Measurements from ENCODE around the gene RAD18. TPM values are rescaled to one million over a fixed set of nuclear protein-coding genes. Genes with fewer than 3 reads are reported as not detected.
A peak's percentile ranks its signal among the peaks of the same experiment; 100 is the strongest.

The RAD18 gene
- total RNA-seq, 1 experiment from 2014 or later = 13.8 TPM

DNA sequence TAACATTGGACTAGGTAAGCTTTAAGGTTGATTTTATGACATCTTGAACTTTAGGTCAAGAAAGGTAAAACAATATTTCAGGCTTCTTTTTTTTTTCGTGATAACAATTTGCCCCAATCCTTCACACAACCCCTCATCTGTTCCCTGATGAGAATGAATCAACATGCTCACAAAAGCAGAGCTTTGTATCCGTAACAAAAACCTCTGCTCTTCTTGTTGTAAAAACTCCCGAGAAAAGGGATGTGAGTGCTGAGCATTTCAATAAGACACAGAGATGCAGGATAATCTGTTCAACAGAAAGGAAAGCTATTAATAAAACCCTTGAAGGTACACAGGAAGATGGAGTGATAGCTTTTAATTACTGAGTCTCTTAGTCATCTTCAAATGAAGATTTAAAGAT lies 94.3 kb downstream of the RAD18 start:
- Histone ChIP-seq H3K9me3 (ENCODE audit: control insufficient read depth, insufficient read depth, low read depth, low read length) (no peaks in the 10 kb centered on the region), H3K4me1 (ENCODE audit: control insufficient read depth, insufficient read depth, low read length) (0 out of 2 replicates have a peak, but pooled peaks cover 4% of the 10 kb centered on the region), H3K27me3 (ENCODE audit: control insufficient read depth, insufficient read depth, low read length) (no peaks in the 10 kb centered on the region), H3K36me3 (ENCODE audit: control insufficient read depth, insufficient read depth, low read length) (no peaks in the 10 kb centered on the region), H3K4me3 (ENCODE audit: low read depth in 2 of 2, low read length in 2 of 2) (no peak overlapping the region), H3K27ac (ENCODE audit: low read length) (peak overlapping the region; percentile 48)
- ChIA-PET CTCF (no interaction called here), POLR2A (no interaction called here)
- no peak for TF ChIP-seq POLR2AphosphoS5 (IDR thresholded peaks at IDR 0.05; ENCODE audit: low read depth, low read length)
- TF ChIP-seq TCF7L2 (IDR thresholded peaks at IDR 0.05; ENCODE audit: low read depth, low read length) = no peak
- TF ChIP-seq, protein P1, sequence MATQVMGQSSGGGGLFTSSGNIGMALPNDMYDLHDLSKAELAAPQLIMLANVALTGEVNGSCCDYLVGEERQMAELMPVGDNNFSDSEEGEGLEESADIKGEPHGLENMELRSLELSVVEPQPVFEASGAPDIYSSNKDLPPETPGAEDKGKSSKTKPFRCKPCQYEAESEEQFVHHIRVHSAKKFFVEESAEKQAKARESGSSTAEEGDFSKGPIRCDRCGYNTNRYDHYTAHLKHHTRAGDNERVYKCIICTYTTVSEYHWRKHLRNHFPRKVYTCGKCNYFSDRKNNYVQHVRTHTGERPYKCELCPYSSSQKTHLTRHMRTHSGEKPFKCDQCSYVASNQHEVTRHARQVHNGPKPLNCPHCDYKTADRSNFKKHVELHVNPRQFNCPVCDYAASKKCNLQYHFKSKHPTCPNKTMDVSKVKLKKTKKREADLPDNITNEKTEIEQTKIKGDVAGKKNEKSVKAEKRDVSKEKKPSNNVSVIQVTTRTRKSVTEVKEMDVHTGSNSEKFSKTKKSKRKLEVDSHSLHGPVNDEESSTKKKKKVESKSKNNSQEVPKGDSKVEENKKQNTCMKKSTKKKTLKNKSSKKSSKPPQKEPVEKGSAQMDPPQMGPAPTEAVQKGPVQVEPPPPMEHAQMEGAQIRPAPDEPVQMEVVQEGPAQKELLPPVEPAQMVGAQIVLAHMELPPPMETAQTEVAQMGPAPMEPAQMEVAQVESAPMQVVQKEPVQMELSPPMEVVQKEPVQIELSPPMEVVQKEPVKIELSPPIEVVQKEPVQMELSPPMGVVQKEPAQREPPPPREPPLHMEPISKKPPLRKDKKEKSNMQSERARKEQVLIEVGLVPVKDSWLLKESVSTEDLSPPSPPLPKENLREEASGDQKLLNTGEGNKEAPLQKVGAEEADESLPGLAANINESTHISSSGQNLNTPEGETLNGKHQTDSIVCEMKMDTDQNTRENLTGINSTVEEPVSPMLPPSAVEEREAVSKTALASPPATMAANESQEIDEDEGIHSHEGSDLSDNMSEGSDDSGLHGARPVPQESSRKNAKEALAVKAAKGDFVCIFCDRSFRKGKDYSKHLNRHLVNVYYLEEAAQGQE (IDR thresholded peaks at IDR 0.05; ENCODE audit: insufficient read depth in 1 of 2, low read depth in 2 of 2, low read length in 1 of 2) = no peak
- no peak for TF ChIP-seq CTCF (IDR thresholded peaks at IDR 0.05)
- TF ChIP-seq SIN3A (IDR thresholded peaks at IDR 0.05; ENCODE audit: borderline replicate concordance, insufficient read depth, low read depth, low read length) = no peak
- no peak for ATAC-seq
- DNase-seq (ENCODE audit: low read depth, low spot score) = no peak
- BruUV-seq (replicated peaks) = TSS peak; percentile 66
- in situ Hi-C loops (cut with HindIII; ENCODE audit: low pct_unique_long_range_greater_than_20kb, low sequenced_read_pairs) = no loop called here
- intact Hi-C loops (cut with micrococcal nuclease; ENCODE audit: unreplicated experiment) = no loop called here

GRCh38 chr3:8867646-8868045 lies 95.6 kb downstream of the RAD18 start:
- DNase-seq (ENCODE audit: low read depth, low spot score) (no peak), ATAC-seq (no peak)
- TF ChIP-seq, protein P1 (IDR thresholded peaks at IDR 0.05; ENCODE audit: insufficient read depth in 1 of 2, low read depth in 2 of 2, low read length in 1 of 2) = no peak
- TF ChIP-seq POLR2AphosphoS5 (IDR thresholded peaks at IDR 0.05; ENCODE audit: low read depth, low read length) (no peak), CTCF (IDR thresholded peaks at IDR 0.05) (no peak), TCF7L2 (IDR thresholded peaks at IDR 0.05; ENCODE audit: low read depth, low read length) (no peak), SIN3A (IDR thresholded peaks at IDR 0.05; ENCODE audit: borderline replicate concordance, insufficient read depth, low read depth, low read length) (no peak)
- POLR2A ChIA-PET = no interaction called here
- no TSS peak for BruUV-seq (replicated peaks)
- H3K4me3 ChIP-seq (ENCODE audit: low read depth in 2 of 2, low read length in 2 of 2) = no peak overlapping the region
- no peaks in the 10 kb centered on the region for H3K9me3 ChIP-seq (ENCODE audit: control insufficient read depth, insufficient read depth, low read depth, low read length)
- 0 out of 2 replicates have a peak, but pooled peaks cover 4% of the 10 kb centered on the region for H3K4me1 ChIP-seq (ENCODE audit: control insufficient read depth, insufficient read depth, low read length)
- no peaks in the 10 kb centered on the region for H3K36me3 ChIP-seq (ENCODE audit: control insufficient read depth, insufficient read depth, low read length)
- H3K27me3 ChIP-seq (ENCODE audit: control insufficient read depth, insufficient read depth, low read length) = no peaks in the 10 kb centered on the region
- in situ Hi-C loops (cut with HindIII; ENCODE audit: low pct_unique_long_range_greater_than_20kb, low sequenced_read_pairs) = no loop called here
- no peak overlapping the region for H3K27ac ChIP-seq (ENCODE audit: low read length)
- intact Hi-C loops (cut with micrococcal nuclease; ENCODE audit: unreplicated experiment) = no loop called here
- CTCF ChIA-PET = no interaction called here

All from Panc1 (cell line).